Eye (tissue), 1 donor: Measurements from ENCODE around the gene SNAP25.

Source experiments
- DNase-seq: peaks from one replicate; pipeline ENCODE4 v3.0.0-alpha.2; 2015

SNAP25 gene

DNA sequence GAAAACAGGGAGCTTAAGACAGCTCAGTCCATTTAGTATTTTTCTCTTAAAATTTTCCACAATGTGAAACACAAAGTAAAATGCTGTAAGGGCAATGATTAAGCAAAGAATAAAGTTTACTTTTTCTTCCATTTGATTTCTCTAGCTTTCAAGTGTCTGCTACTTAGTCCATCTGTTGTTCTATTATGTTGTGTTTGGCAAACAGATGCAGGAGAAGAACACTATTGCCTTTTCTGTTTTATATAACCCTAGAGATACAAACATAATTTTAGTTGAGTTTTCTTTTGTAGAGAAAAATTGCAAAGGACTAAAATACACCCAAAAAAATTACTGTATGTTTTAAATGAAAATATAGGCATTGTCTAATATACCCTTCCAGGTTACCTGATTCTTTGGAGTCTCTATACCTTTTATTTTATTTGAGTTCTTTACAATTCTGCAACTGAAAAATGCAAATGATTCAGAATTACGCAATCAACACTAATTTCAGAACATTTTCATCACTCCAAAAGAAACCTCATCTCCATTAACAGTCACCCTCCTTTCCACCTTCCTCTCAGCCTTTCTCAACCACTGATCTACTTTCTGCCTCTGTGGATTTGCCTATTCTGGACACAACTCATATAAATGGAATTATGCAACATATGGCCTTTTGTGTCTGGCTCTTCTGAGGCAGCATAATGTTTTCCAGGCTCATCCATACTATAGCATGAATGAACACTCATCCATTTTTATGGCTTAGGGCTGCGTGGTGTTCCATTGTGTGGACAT is 118.5 kb downstream of the SNAP25 start:
- no peak for DNase-seq

DNA sequence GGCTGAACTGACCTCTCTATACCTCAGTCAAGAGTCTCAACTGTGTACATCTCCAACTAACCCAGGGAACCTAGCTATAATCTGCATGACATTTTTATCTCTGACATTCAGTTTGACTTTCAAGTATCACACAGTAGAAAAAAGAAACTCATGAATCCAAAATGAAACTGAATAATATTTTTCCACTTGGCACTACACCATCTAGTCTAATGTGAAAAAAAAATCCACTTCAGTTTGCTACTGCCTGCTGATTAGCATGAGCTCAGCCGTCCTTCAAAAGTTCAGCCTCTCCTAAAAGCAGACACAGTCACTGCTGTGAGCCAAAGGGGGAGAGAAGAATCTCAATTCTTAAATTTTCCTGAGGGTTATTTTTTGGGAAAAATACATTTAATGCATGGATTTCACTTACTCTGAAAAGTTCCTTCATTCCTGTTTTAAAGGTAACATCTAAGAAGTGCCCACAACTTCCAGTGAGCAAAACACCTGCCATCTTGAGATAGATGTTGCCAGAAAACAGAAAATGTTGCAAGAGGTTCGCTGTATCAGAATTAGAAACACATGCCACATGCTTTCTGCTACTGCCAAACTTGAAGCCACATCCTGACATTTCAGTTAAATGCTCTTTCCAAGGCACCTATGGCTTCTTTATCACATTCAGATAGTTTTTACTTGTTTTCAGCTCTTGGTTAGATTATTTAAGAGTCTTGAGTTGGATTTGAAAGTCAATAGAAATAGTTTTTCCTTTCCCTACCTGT is 120.0 kb downstream of the SNAP25 start:
- DNase-seq: no peak

DNA sequence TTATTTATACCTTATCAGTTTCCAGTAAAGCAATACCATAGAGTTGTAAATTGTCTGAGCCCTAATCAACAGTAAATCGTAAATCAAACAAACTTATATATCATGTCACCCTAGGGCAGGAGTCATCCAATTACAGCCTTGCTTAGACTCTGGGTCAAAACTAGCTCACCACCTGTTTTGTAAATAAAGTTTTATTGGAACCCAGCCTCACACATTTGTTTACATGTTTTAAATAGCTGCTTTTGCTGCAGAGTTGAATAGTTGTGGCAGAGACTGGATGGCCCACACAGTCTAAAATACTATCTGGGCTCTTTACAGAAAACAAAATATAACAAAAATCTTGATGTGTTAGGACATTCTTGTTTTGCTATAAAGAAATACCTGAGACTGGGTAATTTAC is 121.0 kb downstream of the SNAP25 start:
- no peak for DNase-seq

DNA sequence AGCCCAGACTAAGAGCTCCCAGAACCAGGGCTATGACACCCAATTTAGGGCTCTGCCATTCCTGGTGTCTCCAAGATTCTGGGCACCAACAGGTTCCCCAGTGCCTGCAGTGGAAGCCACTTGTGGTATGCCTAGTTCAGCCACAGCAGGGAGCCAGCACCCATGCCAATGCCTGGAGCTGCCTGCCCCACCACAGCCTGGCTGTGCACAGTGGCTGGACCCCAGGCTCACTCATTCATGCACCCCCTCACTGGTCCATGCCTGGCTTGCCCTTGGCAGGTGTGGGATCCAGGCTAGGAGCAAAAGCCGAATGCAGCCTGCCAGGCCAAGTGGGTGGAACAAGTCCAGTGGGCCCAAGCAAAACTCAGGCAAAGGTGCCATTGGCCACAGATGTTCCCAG is 123.5 kb downstream of the SNAP25 start:
- DNase-seq: no peak

DNA sequence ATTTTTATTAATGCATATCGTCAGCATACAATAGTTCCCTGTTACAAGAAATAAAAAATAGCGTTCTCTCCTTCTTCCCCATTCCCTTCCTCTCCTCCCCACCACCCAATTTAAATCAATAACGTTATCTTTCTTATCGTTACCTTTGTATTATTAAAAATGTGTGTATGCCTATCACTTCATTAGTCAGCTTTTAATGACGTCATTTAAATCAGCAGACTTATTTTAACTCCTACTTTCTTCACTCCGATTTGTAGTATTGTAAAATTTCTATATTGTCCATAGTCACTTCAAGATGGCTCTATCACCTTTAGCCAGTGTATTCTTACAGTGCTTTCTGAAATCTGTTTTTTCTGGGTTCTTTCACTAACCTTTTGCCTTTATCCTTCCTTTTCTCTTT is 126.3 kb downstream of the SNAP25 start:
- no peak for DNase-seq

DNA sequence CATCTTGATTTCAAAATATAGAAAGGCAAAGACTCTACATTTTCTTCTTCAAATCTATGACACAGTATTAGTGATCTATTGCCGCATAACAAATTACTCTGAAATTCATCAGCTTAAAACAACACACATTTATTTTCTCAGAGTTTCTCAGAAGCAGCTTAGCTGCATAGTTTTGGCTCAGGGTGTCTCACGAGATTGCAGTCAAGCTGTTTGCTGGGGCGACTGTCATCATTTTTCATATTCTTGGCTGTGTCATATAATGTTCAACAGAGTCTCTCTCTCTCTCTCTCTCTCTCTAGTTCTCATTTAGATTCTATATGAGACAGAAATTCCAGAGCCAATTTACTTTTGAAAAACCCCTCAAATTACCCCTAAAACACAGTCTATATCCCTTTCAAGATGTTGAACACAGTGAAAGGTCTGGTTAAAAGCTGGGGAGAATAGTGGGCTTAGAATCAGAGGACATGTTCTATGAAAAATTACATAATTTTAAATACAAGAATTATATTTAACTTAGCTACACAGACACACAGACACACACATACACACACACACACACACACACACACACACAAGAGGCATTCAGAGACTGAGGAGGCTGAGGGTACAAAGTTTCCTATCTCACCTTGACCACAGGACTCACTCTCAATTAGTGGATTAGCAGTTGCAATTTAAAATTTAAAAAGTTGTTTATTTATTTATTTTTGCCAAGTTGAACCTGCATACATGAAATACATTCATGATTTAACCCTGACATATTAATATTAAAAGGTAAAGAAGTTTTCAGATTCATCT is 128.7 kb downstream of the SNAP25 start:
- DNase-seq: no peak

DNA sequence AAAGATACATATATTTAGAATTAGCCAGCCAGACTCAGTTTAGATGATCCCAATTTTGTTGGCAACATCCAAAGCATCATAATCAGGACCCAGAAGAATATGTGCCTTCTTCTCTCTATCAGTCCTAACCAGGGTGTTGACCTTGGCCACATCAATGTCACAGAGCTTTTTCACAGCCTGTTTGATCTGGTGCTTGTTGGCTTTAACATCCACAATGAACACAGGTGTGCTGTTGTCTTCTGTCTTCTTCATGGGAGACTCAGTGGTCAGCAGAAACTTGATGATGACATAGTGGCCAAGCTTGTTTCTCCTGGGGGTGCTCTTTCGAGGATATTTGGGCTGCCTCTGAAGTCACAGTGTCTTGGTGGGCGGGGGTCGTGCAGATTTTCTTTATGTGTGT is 130.5 kb downstream of the SNAP25 start:
- DNase-seq: no peak

DNA sequence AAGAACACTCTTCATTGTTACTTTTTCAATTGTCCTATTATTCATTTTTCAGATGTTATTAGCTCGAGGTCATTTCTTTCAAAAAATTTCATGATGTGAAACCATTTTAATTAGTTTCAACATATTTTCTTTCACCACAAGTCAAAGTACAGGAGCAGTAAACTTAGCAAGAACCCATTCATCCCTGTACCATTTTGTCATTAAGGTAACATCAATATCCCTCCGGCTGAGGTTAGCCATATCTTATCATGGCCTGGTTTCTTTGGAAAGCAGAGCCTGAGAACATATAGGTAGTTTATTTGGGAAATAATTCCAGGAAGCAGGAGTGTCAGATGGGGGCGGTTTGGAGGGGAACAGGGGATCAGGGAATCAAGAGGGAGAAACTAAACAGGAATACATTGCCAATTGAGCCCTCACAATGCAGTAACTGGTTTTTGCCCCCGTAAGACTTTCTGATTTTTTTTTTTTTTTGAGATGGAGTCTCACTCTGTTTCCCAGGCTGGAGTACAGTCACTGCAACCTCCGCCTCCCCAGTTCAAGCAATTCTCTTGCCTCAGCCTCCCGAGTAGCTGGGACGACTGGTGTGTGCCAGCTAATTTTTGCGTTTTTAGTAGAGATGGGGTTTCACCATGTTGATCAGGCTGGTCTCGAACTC is 131.7 kb downstream of the SNAP25 start:
- no peak for DNase-seq

DNA sequence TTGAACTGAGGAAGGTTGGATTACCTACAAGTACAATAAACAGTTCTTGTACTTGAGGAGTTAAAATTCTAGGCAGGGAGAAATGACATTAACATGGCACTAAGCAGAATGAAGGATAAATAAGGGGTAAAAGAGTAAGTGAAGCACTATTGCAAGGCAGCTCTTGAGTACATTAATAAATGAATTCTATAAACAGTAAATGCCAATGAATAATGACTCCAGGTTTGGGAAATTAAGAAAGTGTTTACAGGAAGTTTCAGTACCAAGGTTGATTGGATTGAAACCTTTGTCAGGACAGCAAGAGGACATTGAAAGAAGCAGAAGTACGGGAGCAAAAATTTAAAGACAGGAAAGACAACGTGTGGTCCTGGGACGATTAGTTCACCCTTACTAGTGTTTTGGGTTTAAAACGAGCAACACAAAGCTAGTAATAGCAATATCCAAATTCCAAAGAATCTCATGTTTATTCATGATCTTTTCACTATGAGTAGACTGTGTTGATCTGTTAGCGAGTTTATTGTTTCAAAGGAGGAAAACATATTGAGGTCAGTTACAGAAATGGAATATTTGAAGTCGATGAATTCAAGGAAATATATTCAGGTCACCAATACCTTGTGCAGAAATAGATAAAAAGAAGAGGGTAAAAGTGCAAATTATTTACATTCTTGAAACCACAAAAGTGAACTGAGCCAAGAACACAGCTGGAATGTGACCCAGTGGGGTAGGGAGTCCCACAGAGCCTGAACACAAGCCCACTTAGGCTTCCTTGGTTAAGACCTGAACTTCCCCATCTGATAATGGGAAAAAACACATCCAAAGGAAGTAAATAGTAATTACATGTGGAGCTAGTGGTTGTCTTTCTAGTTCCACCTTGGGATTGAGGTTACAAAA is 134.5 kb downstream of the SNAP25 start:
- DNase-seq: no peak

DNA sequence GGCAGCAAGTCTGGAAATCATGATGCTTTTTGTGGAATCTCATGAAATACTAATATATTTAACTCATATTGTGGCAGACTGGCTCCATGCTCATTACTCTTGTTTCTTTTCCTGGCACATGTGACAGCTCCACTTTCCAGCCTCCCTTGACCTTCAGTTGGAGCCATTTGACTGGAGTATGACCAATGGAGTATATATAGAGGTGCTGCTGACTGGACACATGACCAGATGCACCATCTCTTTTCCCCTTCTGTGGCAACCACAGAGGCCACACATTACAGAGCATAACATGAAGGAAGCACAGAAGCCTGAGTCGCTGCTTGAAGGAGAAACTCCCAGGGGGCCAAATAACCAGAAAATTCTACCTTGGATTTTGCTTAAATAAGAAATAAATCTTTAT is 138.0 kb downstream of the SNAP25 start:
- no peak for DNase-seq
